GM18951 (cell line): ENCODE results near the gene TRAF2.

Experiments
- POLR2A ChIP-seq: IDR thresholded peaks from 4 replicates; pipeline ENCODE4 v1.6.1; 2011; ENCODE audit warnings: mild to moderate bottlenecking; ENCODE audit not compliant: insufficient read length, insufficient read depth; ENCODE audit errors: extremely low read depth
- in situ Hi-C: fragments of 300-500 bp; cut with MboI; formaldehyde crosslinking; loops from one replicate; pipeline ENCODE4 v1.12.0; 2022; ENCODE audit warnings: low sequenced_read_pairs, mixed read lengths, inconsistent platforms; ENCODE audit not compliant: unreplicated experiment

Gene TRAF2

DNA sequence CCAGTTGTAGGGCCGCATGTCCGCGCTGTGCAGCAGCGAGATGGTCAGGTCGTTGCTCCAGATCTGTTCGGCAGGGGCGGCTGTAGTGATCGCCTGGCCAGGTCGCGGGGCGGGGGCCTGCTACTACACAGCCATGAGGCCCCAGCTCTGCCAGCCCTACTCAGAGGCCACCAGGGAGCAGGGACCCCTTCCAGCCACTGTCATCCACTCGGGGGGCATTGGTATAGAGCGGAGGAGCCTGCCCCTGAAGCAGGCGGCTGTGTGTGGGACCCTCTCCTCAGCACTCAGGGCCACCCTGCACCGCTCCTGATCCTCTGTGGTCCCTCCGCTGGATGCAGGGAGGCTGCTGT is 56.5 kb downstream of the TRAF2 start:
- no peak for TF ChIP-seq POLR2A
- in situ Hi-C loops: no loop called here

DNA sequence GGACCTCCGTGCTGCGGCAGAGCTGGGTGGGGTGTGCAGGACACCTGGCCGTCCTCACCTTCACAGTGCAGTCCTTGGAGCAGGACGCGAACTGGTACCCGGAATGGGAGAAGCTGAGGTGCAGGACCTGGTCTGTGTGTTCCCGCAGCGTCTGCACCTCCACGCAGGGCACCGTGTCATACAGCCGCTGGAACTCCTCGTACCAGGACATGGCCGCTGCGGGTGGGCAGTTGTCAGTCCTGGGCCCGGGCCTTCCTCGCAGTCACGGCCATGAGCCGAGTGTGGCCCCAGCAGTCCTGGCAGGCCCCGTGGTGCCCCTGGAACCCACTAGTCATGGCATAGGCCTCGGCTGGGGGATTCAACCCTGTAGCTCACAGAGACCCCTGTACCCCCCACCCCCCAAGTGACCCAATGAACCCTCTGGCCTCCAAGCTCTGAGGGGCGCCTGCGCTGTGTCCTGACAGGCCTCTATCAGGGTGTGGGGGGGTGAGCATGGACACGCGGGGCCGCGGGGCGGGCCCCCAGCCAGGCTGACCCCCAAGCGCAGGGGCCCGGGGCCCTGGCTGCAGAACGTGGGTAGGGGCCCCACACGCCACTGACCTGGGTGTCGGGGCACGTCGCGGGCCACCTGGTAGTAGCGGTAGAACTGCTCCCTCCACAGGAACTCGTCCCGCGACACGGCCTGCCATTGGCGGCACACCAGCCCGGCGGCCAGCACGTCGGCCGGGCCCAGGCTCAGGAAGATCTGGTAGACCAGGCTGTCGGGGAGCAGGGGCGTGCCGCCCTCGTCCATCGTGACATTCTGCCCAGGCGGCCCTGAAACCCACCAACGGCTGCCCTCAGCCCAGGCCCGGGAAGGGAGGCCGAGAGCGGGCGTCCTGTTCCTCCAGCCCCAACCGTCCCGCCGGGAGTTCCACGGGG is 57.2 kb downstream of the TRAF2 start:
- in situ Hi-C loops: no loop called here
- no peak for TF ChIP-seq POLR2A

- in situ Hi-C loops: no loop called here
- no peak for TF ChIP-seq POLR2A
Observed at GRCh38 chr9:136944212-136944518, 57.8 kb downstream of the TRAF2 start.

GRCh38 chr9:136944519-136945332 is 58.4 kb downstream of the TRAF2 start, which contains the start of the genes C8G and FBXW5:
C8G (plus strand) TSS chr9:136945243; CDS start chr9:136945321, 78 bp downstream.
FBXW5 (minus strand) TSS chr9:136944738; CDS start chr9:136944083, 655 bp downstream.
- in situ Hi-C loops: no loop called here
- TF ChIP-seq POLR2A: peak; percentile 84

- in situ Hi-C loops: no loop called here
- TF ChIP-seq POLR2A: no peak
Observed at GRCh38 chr9:136945333-136946227, 59.3 kb downstream of the TRAF2 start.

GRCh38 chr9:136946228-136947027 is 60.1 kb downstream of the TRAF2 start:
- no peak for TF ChIP-seq POLR2A
- in situ Hi-C loops: no loop called here

DNA sequence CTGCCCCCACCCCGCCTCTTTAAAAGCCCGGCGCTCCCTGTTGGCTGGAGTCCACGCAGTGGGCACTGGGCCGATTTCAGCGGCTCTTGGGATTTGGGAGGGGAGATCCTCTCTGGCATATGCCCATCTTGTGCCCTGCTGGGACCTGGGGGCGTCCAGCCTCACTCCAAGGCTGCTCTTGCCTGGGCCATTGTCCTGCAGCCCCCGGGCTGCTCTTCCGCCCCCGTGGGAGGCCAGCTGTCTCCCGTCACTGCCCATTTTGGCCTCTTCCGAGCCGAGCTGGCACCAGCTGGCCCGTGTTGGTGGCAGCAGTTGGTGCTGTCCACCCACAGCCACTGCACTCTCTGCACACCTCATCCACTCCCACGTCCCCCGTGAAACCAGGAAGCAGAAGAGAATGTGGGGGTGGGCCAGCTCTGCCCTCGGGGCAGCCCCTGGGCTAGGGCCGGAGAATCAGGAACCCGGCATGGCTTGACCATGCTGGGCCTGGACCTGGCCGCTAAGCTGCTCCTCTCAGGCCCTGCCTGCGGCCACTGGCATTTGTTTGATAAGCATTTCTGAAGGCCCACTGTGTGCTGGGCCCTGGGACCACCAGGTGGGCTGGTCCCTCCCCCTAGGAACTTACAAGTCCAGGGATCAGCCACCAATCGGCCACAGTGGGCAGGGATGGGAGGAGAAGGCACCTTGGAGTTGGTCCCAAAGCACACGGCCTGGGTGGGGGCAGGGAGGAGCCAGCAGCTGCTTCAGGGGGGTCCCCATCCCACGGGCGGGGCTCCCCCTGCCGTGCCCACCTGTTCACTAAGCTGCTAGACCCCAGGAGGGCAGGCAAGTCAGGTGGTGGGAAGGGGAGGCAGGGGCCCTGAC is 60.9 kb downstream of the TRAF2 start:
- no peak for TF ChIP-seq POLR2A
- in situ Hi-C loops: no loop called here

GRCh38 chr9:136947955-136948510 is 61.7 kb downstream of the TRAF2 start:
- in situ Hi-C loops: no loop called here
- TF ChIP-seq POLR2A: no peak

- in situ Hi-C loops: no loop called here
- no peak for TF ChIP-seq POLR2A
Observed at GRCh38 chr9:136949239-136949816, 63.0 kb downstream of the TRAF2 start.

GRCh38 chr9:136949817-136950655 is 63.7 kb downstream of the TRAF2 start:
- in situ Hi-C loops: no loop called here
- TF ChIP-seq POLR2A: peak; percentile 84

DNA sequence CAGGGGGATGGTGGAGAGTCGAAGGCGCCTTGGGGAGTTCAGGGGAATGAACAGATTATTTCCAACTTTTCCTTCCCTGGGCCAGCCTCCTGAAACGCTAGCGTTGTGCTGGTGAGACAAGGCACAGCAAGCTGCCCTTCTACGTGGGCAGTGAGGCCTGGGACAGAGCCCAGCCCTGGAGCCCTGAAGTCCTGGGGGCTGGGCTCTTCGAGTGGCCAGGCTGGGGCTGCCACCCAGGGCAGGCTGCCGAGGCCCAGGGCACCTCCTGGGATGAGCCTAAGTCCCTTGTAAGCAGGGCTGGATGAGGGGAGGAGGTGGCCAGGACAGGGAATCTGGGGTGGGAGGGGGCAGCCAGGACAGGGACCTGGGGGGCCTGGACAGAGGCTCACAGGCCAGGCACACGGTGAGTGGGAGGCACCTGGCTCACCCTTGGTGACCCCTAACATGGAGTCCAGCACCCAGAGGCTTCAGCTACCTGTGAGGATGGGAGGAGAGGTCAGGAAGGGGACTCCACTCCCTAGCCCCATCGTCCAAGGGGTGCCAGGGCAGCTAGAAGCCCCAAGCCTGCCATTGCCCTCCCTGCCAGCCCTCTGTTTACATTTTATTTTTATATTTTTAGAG is 64.5 kb downstream of the TRAF2 start:
- no peak for TF ChIP-seq POLR2A
- in situ Hi-C loops: no loop called here
